Stimulated activated naive B cell treated with anti-CD40 and anti-IgM and Interleukin-4, amounts not matched to agents 10 μg/mL and 1 μg/mL and 100 μg/mL, for 72 hours (primary cell): Measurements from ENCODE around the gene ZKSCAN2.

Experiments used
- ATAC-seq, 2 donors: fragments of 150-1000 bp; cut with Tn5 transposase; replicated peaks; 2 replicates each; pipeline ENCODE4 v1.10.0; 2021; ENCODE audit warnings: moderate library complexity in 1 of 2
- DNase-seq: peaks from one replicate; pipeline ENCODE4 v3.0.0; 2021
- H3K27ac Mint-ChIP-seq: one replicate; pipeline ENCODE4 v1.8.0; 2022; ENCODE audit warnings: mild to moderate bottlenecking, mixed read lengths
- H3K27me3 Mint-ChIP-seq, 2 donors: one replicate each; pipeline ENCODE4 v1.8.0; 2022; ENCODE audit warnings: mixed read lengths in 2 of 2
- H3K36me3 Mint-ChIP-seq, 2 donors: one replicate each; pipeline ENCODE4 v1.8.0; 2022; ENCODE audit warnings: mixed read lengths in 2 of 2, mild to moderate bottlenecking in 1 of 2
- H3K4me1 Mint-ChIP-seq, 2 donors: one replicate each; pipeline ENCODE4 v1.8.0; 2022; ENCODE audit warnings: mixed read lengths in 2 of 2, mild to moderate bottlenecking in 1 of 2
- H3K4me3 Mint-ChIP-seq, 2 donors: one replicate each; pipeline ENCODE4 v1.8.0; 2022; ENCODE audit warnings: mild to moderate bottlenecking in 2 of 2, mixed read lengths in 2 of 2, moderate library complexity in 1 of 2
- H3K9me3 Mint-ChIP-seq, 2 donors: one replicate each; pipeline ENCODE4 v1.8.0; 2022; ENCODE audit warnings: mixed read lengths in 2 of 2, mild to moderate bottlenecking in 1 of 2

The ZKSCAN2 gene

DNA sequence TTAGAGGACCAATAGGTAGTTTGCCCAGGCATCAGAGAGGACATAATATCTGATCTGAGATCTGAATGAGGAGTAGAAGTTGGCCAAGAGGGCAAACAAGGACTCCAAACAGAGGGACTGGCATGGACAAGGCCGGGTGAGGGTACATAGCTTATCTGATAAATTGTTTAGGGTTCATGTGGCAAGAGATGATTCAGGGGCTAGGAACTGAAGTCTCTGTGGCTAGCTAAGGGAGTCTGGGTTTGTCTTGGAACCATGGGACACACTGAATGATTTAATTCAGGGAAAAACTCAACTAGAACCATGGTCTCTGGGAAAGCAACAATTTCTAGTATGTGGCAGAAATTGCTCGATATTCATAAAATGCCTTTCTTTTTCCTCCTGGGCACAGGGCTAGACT is 45.0 kb downstream of the ZKSCAN2 start:
- H3K27ac Mint-ChIP-seq: no peak overlapping the region
- H3K4me3 Mint-ChIP-seq: no peak overlapping the region
- no peaks in the 10 kb centered on the region for H3K36me3 Mint-ChIP-seq
- H3K9me3 Mint-ChIP-seq: no peaks in the 10 kb centered on the region
- no peak for DNase-seq
- no peaks in the 10 kb centered on the region for H3K4me1 Mint-ChIP-seq
- H3K27me3 Mint-ChIP-seq: peaks cover 4 to 13% of the 10 kb centered on the region in 2 donors
- no peak for ATAC-seq

DNA sequence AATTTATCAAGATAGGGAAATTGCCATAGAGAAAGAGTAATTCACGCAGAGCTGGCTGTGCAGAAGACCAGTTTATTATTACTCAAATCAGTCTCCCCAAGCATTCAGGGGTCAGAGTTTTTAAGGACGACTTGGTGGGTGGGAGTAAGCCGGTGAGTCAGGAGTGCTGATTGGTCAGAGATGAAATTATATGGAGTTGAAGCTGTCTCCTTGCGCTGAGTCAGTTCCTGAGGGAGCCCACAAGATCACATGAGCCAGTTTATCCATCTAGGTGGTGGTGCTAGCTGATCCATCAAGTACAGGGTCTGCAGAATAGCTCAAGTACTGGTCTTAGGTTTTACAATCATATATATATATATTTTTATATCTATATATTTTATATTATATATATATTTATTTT is 46.9 kb downstream of the ZKSCAN2 start:
- H3K4me3 Mint-ChIP-seq: no peak overlapping the region
- H3K27ac Mint-ChIP-seq: no peak overlapping the region
- DNase-seq: no peak
- no peaks in the 10 kb centered on the region for H3K36me3 Mint-ChIP-seq
- H3K9me3 Mint-ChIP-seq: no peaks in the 10 kb centered on the region
- ATAC-seq: no peak
- peaks cover 0 to 5% of the 10 kb centered on the region in 2 donors for H3K27me3 Mint-ChIP-seq
- H3K4me1 Mint-ChIP-seq: no peaks in the 10 kb centered on the region

DNA sequence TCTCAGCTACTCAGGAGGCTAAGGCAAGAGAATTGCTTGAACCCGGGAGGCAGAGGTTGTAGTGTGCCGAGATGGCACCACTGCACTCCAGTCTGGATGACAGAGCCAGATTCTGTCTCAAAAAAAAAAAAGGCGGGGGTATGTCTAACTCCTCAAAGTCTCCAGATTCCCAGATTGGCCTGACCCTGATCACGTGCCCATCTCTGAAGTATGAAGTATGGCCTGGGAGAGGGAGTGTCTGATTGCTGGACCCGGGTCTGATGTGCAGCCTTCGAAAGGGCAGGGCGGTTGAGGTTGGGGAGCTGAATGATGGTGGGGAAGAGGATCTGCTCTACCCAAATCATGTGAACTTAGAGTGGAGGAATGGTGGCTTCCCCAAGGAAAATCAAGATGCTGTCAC is 58.2 kb downstream of the ZKSCAN2 start:
- H3K4me1 Mint-ChIP-seq: no peaks in the 10 kb centered on the region
- H3K9me3 Mint-ChIP-seq: no peaks in the 10 kb centered on the region
- peaks cover 0 to 11% of the 10 kb centered on the region in 2 donors for H3K27me3 Mint-ChIP-seq
- H3K4me3 Mint-ChIP-seq: no peak overlapping the region
- DNase-seq: no peak
- no peaks in the 10 kb centered on the region for H3K36me3 Mint-ChIP-seq
- no peak for ATAC-seq
- no peak overlapping the region for H3K27ac Mint-ChIP-seq

DNA sequence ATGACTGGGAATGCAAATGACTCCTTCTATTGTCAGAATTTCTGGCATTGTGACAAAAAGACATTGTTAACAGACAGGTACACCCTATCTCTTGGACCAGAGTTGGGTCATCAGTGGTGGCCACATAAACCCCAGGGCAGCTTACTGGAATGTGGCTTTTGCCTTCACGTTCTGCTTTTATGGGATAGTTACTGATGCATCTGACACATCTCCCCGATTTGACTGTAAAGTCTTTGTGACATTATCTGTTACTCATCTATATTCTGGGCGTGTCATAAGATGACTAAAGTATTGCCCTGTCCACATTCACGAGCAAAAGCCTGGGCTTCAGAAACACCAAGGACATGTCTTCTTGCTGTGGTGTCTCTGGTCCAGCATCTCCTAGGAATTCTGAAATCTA is 59.6 kb downstream of the ZKSCAN2 start:
- Mint-ChIP-seq H3K9me3 (no peaks in the 10 kb centered on the region), H3K27me3 (peaks cover 0 to 11% of the 10 kb centered on the region in 2 donors)
- ATAC-seq: no peak

DNA sequence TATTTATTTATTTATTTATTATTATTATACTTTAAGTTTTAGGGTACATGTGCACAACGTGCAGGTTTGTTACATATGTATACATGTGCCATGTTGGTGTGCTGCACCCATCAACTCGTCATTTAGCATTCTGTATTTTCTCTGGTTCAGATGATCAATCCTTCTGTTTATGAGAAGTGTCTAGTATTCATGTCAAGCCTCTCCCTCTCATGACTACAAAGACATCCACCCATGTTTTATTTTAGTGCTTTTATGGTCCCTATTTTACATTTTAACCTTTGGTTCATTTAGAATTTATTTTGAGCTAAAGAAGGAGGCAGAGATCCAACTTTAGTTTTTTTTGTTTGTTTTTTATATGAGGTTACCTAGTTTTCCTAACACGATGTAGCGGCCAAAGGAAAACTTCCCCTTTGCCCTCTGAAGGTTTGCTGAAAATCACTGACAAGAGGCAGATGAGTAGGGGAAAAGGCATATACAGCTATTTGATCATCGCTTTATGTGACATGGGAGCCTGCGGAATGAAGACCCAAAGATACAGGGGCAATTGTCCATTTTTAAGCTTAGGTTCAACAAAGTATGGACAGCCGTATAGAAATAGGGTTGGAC is 63.3 kb downstream of the ZKSCAN2 start:
- H3K27ac Mint-ChIP-seq: no peak overlapping the region

More for the DNA sequence above, 59.6 kb downstream of the ZKSCAN2 start:
- Mint-ChIP-seq H3K27ac (no peak overlapping the region), H3K36me3 (no peaks in the 10 kb centered on the region), H3K4me1 (no peaks in the 10 kb centered on the region), H3K4me3 (no peak overlapping the region)
- no peak for DNase-seq

DNA sequence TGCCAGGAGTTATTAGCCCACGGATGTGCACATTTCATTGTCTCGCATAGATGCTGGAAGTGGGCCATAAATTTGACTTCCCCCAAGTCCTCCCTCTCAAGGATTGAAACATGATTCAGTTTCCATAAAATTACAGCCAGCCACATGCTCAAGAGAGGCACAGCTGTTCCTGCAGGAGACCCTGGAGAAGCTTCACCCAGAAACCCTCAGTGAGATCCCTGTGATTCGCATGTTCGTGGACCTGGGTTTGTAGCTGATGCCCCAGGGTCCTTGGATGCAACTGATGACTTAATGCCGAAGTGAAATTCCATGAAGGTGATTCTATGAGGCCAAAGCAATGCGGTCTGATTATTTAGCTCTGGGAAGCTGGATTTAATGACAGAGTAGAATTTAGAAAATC is 65.5 kb downstream of the ZKSCAN2 start:
- Mint-ChIP-seq H3K36me3 (peaks cover 4 to 5% of the 10 kb centered on the region in 2 donors), H3K27me3 (no peaks in the 10 kb centered on the region), H3K4me1 (no peaks in the 10 kb centered on the region), H3K27ac (no peak overlapping the region), H3K9me3 (no peaks in the 10 kb centered on the region), H3K4me3 (no peak overlapping the region)
- ATAC-seq (no peak), DNase-seq (no peak)

More for the DNA sequence above, 63.3 kb downstream of the ZKSCAN2 start:
- ATAC-seq (no peak), DNase-seq (no peak)
- no peaks in the 10 kb centered on the region for H3K27me3 Mint-ChIP-seq
- H3K4me1 Mint-ChIP-seq: no peaks in the 10 kb centered on the region
- no peak overlapping the region for H3K4me3 Mint-ChIP-seq
- H3K9me3 Mint-ChIP-seq: no peaks in the 10 kb centered on the region
- H3K36me3 Mint-ChIP-seq: no peaks in the 10 kb centered on the region

DNA sequence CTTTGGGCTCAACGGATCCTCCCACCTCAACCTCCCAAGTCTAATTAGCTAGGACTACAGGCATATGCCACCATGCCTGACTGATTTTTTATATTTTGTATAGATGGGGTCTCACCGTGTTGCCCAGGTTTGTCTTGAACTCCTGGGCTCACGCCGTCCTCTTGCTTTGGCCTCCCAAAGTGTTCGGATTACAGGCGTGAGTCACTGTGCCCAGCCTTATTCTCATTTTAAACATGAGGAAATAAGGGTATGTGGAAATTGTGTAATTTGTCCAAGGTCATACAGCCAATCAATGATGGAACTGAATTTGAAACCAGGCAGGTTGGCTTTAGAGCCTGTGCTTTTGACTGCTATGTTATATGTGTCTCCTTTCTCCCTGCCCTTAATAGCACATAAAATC is 68.3 kb downstream of the ZKSCAN2 start:
- no peak overlapping the region for H3K27ac Mint-ChIP-seq
- DNase-seq (no peak), ATAC-seq (no peak)
- H3K9me3 Mint-ChIP-seq: no peaks in the 10 kb centered on the region
- no peak overlapping the region for H3K4me3 Mint-ChIP-seq
- peaks cover 4 to 5% of the 10 kb centered on the region in 2 donors for H3K36me3 Mint-ChIP-seq
- no peaks in the 10 kb centered on the region for H3K4me1 Mint-ChIP-seq
- H3K27me3 Mint-ChIP-seq: no peaks in the 10 kb centered on the region

DNA sequence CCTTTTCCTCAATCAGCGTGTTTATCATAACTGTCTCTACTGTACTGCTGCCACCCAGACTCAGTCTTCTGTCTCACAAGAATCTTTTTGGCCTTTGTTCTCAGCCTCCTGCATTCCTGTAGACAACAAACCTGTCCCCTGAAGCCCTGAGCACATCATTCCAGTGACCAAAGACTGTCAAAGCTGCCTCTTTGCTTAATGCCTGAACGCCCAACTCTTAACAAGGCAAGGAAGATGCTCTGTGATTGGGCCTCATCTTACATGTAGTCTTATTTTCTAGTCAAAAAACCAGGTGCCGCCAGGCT is 70.2 kb downstream of the ZKSCAN2 start:
- no peaks in the 10 kb centered on the region for H3K27me3 Mint-ChIP-seq
- no peak for DNase-seq
- peaks cover 4 to 5% of the 10 kb centered on the region in 2 donors for H3K36me3 Mint-ChIP-seq
- H3K4me1 Mint-ChIP-seq: no peaks in the 10 kb centered on the region
- H3K27ac Mint-ChIP-seq: no peak overlapping the region
- no peak overlapping the region for H3K4me3 Mint-ChIP-seq
- H3K9me3 Mint-ChIP-seq: no peaks in the 10 kb centered on the region
- ATAC-seq: no peak
